ENCODE data around the gene PA2G4.

The PA2G4 gene

GRCh38 chr12:56126732-56127239, 22.4 kb downstream of the PA2G4 start:
- DNase-seq (ENCODE audit: low read depth): no peak

- DNase-seq (ENCODE audit: low read depth): no peak
Measured at GRCh38 chr12:56127485-56127887, 23.1 kb downstream of the PA2G4 start.

GRCh38 chr12:56127888-56128669, 23.7 kb downstream of the PA2G4 start, which contains the start of gene ESYT1:
Gene ESYT1 (plus strand): TSS chr12:56128267. CDS start chr12:56128320, 53 bp downstream.
- DNase-seq (ENCODE audit: low read depth): peak; percentile 91

GRCh38 chr12:56128670-56129205, 24.4 kb downstream of the PA2G4 start:
- no peak for DNase-seq (ENCODE audit: low read depth)

- peak; percentile 67 for DNase-seq (ENCODE audit: low read depth)
Measured at GRCh38 chr12:56129206-56129941, 25.0 kb downstream of the PA2G4 start.

GRCh38 chr12:56129942-56130495, 25.7 kb downstream of the PA2G4 start:
- no peak for DNase-seq (ENCODE audit: low read depth)

DNA sequence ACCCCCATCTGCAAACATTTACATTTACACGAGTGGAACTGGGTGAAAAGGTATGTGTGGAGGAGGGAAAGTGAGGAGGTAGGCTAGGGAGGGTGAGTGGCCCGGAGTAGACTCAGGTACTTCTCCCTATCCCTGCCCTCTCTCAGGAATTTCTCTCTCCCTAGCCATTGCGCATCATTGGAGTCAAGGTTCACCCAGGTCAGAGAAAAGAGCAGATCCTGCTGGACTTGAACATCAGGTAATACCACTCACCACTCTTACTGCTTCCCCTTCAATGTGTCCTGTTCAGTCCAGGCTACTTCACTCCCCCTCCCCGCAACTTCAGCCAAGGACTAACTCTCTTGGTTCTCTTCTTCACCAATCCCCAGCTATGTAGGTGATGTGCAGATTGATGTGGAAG, 26.5 kb downstream of the PA2G4 start:
- no peak for DNase-seq (ENCODE audit: low read depth)

DNA sequence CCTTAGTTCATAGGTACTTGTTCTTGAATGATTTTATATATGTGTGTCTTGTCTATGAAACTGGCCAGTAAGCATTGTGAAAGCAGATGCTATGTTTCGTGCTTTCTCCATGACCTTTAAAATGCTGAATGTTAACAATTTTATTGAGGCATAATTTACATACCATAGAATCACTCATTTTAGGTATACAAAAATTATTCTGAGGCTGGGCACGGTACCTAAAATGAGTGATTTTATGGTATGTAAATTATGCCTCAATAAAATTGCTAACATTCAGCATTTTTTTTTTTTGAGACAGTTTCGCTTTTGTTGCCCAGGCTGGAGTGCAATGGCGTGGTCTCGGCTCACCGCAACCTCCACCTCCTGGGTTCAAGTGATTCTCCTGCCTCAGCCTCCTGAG, 30.5 kb downstream of the PA2G4 start:
- no peak for DNase-seq (ENCODE audit: low read depth)

- no peak for DNase-seq (ENCODE audit: low read depth)
Measured at GRCh38 chr12:56137853-56138571, 33.7 kb downstream of the PA2G4 start.

GRCh38 chr12:56141946-56142784, 37.8 kb downstream of the PA2G4 start:
- no peak for DNase-seq (ENCODE audit: low read depth)

DNA sequence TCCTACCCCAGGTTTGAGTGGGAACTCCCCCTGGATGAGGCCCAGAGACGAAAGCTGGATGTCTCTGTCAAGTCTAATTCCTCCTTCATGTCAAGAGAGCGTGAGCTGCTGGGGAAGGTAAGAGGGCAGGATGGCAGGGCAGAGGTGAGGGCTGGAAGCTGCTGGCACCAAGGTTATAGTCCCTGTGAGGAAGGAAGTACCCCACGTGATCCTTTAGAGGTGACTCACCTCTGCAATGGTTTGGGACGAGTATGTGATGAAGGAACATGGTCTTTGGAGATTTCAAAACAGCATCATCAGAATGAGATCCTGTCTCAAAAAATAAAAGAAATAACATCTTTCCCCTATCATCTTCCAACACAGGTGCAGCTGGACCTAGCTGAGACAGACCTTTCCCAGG, 38.9 kb downstream of the PA2G4 start:
- DNase-seq (ENCODE audit: low read depth): no peak

GRCh38 chr12:56143870-56144269, 39.5 kb downstream of the PA2G4 start:
- DNase-seq (ENCODE audit: low read depth): no peak

- DNase-seq (ENCODE audit: low read depth): no peak
Measured at GRCh38 chr12:56145217-56145616, 40.9 kb downstream of the PA2G4 start.

DNA sequence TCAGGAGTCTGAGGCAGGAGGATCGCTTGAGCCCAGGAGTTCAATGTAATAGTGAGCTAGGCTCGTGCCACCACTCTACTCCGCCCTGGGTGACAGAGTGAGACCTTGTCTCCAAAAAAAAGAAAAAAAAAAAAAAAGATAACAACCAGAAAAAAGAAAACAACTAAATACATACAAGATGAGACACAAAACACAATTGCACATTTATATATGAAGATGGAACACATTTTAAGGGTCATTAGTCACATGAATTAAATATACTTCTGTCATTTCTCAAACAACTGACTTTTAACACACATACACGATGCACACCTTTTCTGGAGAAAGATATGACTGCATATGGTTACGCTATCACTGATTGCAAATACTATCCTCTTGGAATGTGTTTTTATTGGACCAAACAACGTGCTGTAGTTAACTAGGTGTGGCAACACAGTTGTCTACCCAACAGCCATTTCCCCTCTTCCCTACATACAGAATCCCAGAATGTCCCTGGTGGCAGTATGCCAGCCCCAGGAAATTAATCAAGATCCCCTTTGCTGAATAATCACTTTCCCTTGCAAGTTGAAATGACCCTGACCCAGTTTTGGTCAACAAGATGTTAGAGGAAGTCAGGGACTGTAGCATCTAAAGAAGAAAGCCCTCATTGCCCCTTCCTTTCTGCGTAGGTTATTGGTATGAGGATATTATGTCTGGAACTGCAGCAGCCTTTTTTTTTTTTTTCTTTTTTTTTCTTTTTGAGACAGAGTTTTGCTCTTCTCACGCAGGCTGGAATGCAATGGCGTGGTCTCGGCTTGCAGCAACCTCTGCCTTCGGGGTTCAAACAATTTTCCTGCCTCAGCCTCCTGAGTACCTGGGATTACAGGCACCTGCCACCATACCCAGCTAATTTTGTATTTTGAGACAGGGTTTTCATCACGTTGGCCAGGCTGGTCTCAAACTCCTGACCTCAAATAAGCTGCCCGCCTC, 42.4 kb downstream of the PA2G4 start:
- DNase-seq (ENCODE audit: low read depth): no peak

- no peak for DNase-seq (ENCODE audit: low read depth)
Measured at GRCh38 chr12:56150563-56150962, 46.2 kb downstream of the PA2G4 start.

GRCh38 chr12:56151672-56152131, 47.3 kb downstream of the PA2G4 start:
- peak; percentile 42 for DNase-seq (ENCODE audit: low read depth)

GRCh38 chr12:56152132-56152755, 47.9 kb downstream of the PA2G4 start, which contains the start of gene MYL6B:
Gene MYL6B (plus strand): TSS chr12:56152587. CDS start chr12:56153919, 1,332 bp downstream.
- peak; percentile 93 for DNase-seq (ENCODE audit: low read depth)

DNA sequence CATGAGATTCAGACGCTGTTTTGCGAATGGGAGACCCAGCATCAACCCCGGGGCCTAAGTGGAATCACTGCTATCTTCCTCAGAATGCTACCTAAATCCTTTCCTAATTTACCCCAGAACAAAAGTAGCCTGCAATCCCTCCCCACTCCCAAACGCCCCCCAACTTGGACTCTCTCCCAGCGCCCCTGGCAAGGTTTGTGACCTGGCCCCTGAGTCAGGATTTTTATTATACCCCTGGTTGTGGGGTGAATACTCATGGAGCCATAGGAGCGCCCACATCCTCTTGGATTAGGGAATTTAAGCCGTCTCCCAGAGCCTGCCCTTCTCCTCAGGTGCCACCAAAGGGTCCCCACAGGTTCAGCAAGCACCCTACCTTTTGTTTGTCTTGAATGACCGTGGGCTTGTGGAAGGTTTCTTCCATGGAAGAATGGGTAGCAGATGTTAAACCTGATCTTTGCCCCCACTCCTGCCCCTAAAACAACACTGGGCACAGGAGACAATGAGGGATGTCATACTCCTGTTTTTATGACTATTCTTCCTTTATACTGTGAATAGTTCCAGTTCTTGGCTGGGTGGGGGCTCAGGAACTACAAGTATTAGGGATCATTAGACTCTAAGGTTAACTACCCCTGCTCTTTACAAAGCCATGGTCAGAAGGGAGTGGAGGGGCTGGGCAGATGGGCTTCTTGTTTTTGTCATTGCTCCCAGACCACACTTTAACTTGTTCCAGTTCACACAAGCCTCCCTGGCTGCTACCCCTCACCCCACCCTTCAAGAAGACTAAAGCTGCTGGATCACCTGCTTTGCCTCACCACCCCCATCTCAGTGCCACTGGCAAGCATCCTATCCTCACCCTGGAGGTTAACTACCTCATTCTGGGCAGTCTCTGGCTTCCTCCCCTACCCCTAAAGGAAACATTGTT, 48.7 kb downstream of the PA2G4 start:
- no peak for DNase-seq (ENCODE audit: low read depth)
